CD4-positive, CD25-positive, alpha-beta regulatory T cell (primary cell): ENCODE results near the gene UHRF1. TPM values are rescaled to one million over a fixed set of nuclear protein-coding genes. Genes with fewer than 3 reads are reported as not detected.
"Not testable (repeated sequence)": the region's sequence is repeated elsewhere in the genome, so short reads cannot be mapped to it uniquely, and the experiment has no call there.

Experiments
- ATAC-seq, 2 donors: fragments of 150-1000 bp; cut with Tn5 transposase; one replicate each; pipeline ENCODE4 v1.10.0; 2021; ENCODE audit warnings: low read depth in 2 of 2, moderate number of reproducible peaks in 2 of 2, moderate library complexity in 1 of 2
- DNase-seq, 3 donors: peaks; one replicate each; pipeline versions ENCODE4 v3.0.0 to v3.0.0-alpha.2; 2012 to 2022; ENCODE audit warnings: mixed read lengths in 1 of 3
- H3K27ac ChIP-seq: one replicate; pipeline ENCODE4 v1.7.0; 2013; ENCODE audit warnings: mild to moderate bottlenecking, low read length; ENCODE audit not compliant: insufficient read depth, poor library complexity, severe bottlenecking
- H3K27me3 ChIP-seq: one replicate; pipeline ENCODE4 v1.7.0; 2013; ENCODE audit warnings: low read length; ENCODE audit not compliant: control insufficient read depth, insufficient read depth
- H3K36me3 ChIP-seq: one replicate; pipeline ENCODE4 v1.7.0; 2013; ENCODE audit warnings: mild to moderate bottlenecking, low read length, moderate library complexity; ENCODE audit not compliant: control insufficient read depth, insufficient read depth
- H3K4me1 ChIP-seq: 2 replicates; pipeline ENCODE4 v1.7.0; 2013; ENCODE audit warnings: mild to moderate bottlenecking, low read length; ENCODE audit not compliant: insufficient read depth, control insufficient read depth, poor library complexity, severe bottlenecking
- H3K4me3 ChIP-seq: one replicate; pipeline ENCODE4 v1.7.0; 2013; ENCODE audit warnings: low read depth, mild to moderate bottlenecking, low read length, moderate library complexity
- H3K9me3 ChIP-seq, 2 experiments: 1 replicate in 1 of 2; 2 replicates in 1 of 2; pipeline ENCODE4 v1.7.0; 2013; ENCODE audit warnings: low read length in 2 of 2, mild to moderate bottlenecking in 1 of 2, moderate library complexity in 1 of 2; ENCODE audit not compliant: control insufficient read depth in 2 of 2
- H3K27ac Mint-ChIP-seq, 3 donors: one replicate each; pipeline ENCODE4 v1.8.0; 2020 to 2022; ENCODE audit warnings: mild to moderate bottlenecking in 3 of 3, mixed read lengths in 3 of 3, moderate library complexity in 2 of 3
- H3K27me3 Mint-ChIP-seq: one replicate; pipeline ENCODE4 v1.8.0; 2022; ENCODE audit warnings: mild to moderate bottlenecking, mixed read lengths
- H3K36me3 Mint-ChIP-seq: one replicate; pipeline ENCODE4 v1.8.0; 2020; ENCODE audit warnings: mixed read lengths
- H3K4me1 Mint-ChIP-seq, 4 donors: one replicate each; pipeline ENCODE4 v1.8.0; 2020 to 2022; ENCODE audit warnings: mixed read lengths in 4 of 4, mild to moderate bottlenecking in 1 of 4
- H3K4me3 Mint-ChIP-seq, 4 donors: one replicate each; pipeline ENCODE4 v1.8.0; 2020 to 2022; ENCODE audit warnings: mild to moderate bottlenecking in 4 of 4, mixed read lengths in 4 of 4, moderate library complexity in 3 of 4
- H3K9me3 Mint-ChIP-seq, 7 donors: one replicate each; pipeline ENCODE4 v1.8.0; 2020 to 2022; ENCODE audit warnings: mixed read lengths in 7 of 7, mild to moderate bottlenecking in 3 of 7, moderate library complexity in 2 of 7
- polyA plus RNA-seq, 4 donors: library from polyadenylated mRNA; unstranded; fragments of 300-500 nt; fragmentation: Illumina TruSeq; gene quantifications; one replicate each; pipeline ENCODE4 v1.2.3, GENCODE V29; 2021
- total RNA-seq: library from RNA; stranded (reverse); gene quantifications from one replicate; pipeline ENCODE4 v1.2.3, GENCODE V29; 2022

The UHRF1 gene
- total and polyA plus RNA-seq, 5 donors from 2014 or later = 0.57 to 2.7 (median 1.1) TPM

DNA sequence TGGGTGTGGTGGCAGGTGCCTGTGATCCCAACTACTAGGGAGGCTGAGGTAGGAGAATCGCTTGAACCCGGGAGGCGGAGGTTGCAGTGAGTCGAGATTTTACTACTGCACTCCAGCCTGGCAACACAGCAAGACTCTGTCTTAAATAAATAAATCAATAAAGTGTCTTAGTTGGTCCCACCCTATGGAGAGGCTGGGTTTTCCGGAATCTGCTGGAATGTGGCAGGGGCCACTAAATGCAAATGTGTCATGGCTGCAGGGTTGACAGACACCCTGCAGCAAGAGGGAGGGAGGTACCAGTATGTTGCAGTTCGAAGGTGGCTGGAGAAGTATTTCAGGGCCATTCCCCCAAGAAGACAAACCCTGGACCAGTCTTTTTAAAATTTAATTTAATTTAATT is 24.3 kb upstream of the UHRF1 start:
- H3K36me3 ChIP-seq, H3K4me1 ChIP-seq, H3K27ac Mint-ChIP-seq, H3K27me3 ChIP-seq, H3K27ac ChIP-seq, H3K27me3 Mint-ChIP-seq, ATAC-seq, H3K4me1 Mint-ChIP-seq, H3K4me3 Mint-ChIP-seq, H3K4me3 ChIP-seq, H3K9me3 Mint-ChIP-seq, DNase-seq, H3K9me3 ChIP-seq, H3K36me3 Mint-ChIP-seq: not testable (repeated sequence)

DNA sequence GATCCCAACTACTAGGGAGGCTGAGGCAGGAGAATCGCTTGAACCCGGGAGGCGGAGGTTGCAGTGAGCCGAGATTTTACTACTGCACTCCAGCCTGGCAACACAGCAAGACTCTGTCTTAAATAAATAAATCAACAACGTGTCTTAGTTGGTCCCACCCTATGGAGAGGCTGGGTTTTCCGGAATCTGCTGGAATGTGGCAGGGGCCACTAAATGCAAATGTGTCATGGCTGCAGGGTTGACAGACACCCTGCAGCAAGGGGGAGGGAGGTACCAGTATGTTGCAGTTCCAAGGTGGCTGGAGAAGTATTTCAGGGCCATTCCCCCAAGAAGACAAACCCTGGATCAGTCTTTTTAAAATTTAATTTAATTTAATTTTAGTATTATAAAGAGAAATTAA is 21.5 kb upstream of the UHRF1 start:
- H3K36me3 ChIP-seq, H3K4me1 Mint-ChIP-seq, ATAC-seq, H3K27me3 Mint-ChIP-seq, H3K27me3 ChIP-seq, H3K27ac ChIP-seq, H3K4me3 ChIP-seq, H3K9me3 ChIP-seq, DNase-seq, H3K4me1 ChIP-seq, H3K27ac Mint-ChIP-seq, H3K4me3 Mint-ChIP-seq, H3K9me3 Mint-ChIP-seq: not testable (repeated sequence)
- H3K36me3 Mint-ChIP-seq = peaks cover 11% of the 10 kb centered on the region

GRCh38 chr19:4889034-4889815 is 20.1 kb upstream of the UHRF1 start:
- Histone ChIP-seq H3K27ac (no peak overlapping the region), H3K36me3 (peaks cover 6% of the 10 kb centered on the region), H3K27me3 (no peaks in the 10 kb centered on the region), H3K9me3 (no peaks in the 10 kb centered on the region), H3K4me3 (no peak overlapping the region), H3K4me1 (no peaks in the 10 kb centered on the region)
- H3K4me1 Mint-ChIP-seq = no peaks in the 10 kb centered on the region
- no peak overlapping the region for H3K27ac Mint-ChIP-seq
- H3K9me3 Mint-ChIP-seq = no peaks in the 10 kb centered on the region
- peak overlapping the region in 1 of 4 donors; percentile 44 for H3K4me3 Mint-ChIP-seq
- H3K27me3 Mint-ChIP-seq = no peaks in the 10 kb centered on the region
- peaks cover 11% of the 10 kb centered on the region for H3K36me3 Mint-ChIP-seq
- no peak for DNase-seq
- ATAC-seq = no peak

DNA sequence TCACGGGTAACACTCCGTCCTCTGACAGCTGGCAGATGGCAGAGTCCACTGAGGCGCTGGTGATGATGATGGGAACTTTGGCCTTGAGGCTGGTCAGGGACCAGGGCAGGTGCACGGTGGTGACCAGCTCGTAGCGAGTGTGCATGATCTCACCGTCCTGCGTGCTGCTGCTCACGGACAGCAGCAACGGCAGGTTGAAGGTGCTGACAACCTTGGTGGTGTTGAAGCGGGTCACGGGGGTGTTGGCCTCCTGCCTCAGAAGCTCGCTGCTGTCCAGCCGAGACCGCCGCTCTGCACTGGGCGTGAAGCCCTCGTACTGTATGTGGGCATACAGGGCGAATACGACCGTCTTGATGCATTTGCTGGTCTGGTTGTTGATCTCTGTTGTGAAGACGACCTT is 18.2 kb upstream of the UHRF1 start:
- Mint-ChIP-seq H3K9me3 (no peaks in the 10 kb centered on the region), H3K4me1 (peaks cover 0 to 6% (median 3%) of the 10 kb centered on the region in 4 donors), H3K4me3 (no peak overlapping the region), H3K27me3 (no peaks in the 10 kb centered on the region), H3K27ac (no peak overlapping the region), H3K36me3 (peaks cover 14% of the 10 kb centered on the region)
- Histone ChIP-seq H3K9me3 (no peaks in the 10 kb centered on the region), H3K4me3 (no peak overlapping the region), H3K36me3 (peaks cover 6% of the 10 kb centered on the region), H3K27ac (no peak overlapping the region), H3K27me3 (no peaks in the 10 kb centered on the region), H3K4me1 (no peaks in the 10 kb centered on the region)
- DNase-seq = no peak
- no peak for ATAC-seq

- H3K4me1 Mint-ChIP-seq, DNase-seq, H3K27ac Mint-ChIP-seq, H3K4me1 ChIP-seq, H3K9me3 Mint-ChIP-seq, ATAC-seq, H3K36me3 ChIP-seq, H3K27me3 Mint-ChIP-seq, H3K9me3 ChIP-seq, H3K4me3 Mint-ChIP-seq, H3K27me3 ChIP-seq, H3K4me3 ChIP-seq, H3K27ac ChIP-seq: not testable (repeated sequence)
- peaks cover 14% of the 10 kb centered on the region for H3K36me3 Mint-ChIP-seq
Observed at GRCh38 chr19:4892962-4893361, 16.3 kb upstream of the UHRF1 start.

DNA sequence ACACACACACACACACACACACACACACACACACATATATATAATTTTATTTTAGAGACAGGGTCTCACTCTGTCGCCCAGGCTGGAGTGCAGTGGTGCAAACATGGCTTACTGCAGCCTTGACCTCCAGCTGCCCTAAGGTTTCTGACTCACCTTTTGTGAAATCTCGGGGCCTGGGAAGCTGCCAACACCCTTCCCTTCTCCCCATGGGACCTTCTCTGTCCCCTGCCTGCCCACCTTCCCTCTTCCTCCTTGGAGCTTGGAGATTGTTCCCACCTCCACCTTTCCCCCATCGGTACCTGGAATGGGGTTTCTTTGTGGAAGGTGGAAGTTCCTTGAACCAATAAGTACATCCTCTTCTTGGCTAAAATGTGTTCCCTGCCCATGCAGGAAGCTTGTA is 12.9 kb upstream of the UHRF1 start:
- H3K4me3 Mint-ChIP-seq = no peak overlapping the region
- peaks cover 0 to 8% (median 3%) of the 10 kb centered on the region in 4 donors for H3K4me1 Mint-ChIP-seq
- Histone ChIP-seq H3K4me1 (no peaks in the 10 kb centered on the region), H3K9me3 (no peaks in the 10 kb centered on the region), H3K27me3 (no peaks in the 10 kb centered on the region), H3K36me3 (no peaks in the 10 kb centered on the region), H3K27ac (no peak overlapping the region), H3K4me3 (no peak overlapping the region)
- H3K27ac Mint-ChIP-seq = peak overlapping the region in 1 of 3 donors; percentile 36
- ATAC-seq (no peak), DNase-seq (no peak)
- H3K27me3 Mint-ChIP-seq = no peaks in the 10 kb centered on the region
- peaks cover 3% of the 10 kb centered on the region for H3K36me3 Mint-ChIP-seq
- no peaks in the 10 kb centered on the region for H3K9me3 Mint-ChIP-seq

GRCh38 chr19:4897146-4897545 is 12.2 kb upstream of the UHRF1 start:
- no peak overlapping the region for H3K4me3 Mint-ChIP-seq
- no peak overlapping the region for H3K27ac ChIP-seq
- no peak overlapping the region for H3K27ac Mint-ChIP-seq
- no peaks in the 10 kb centered on the region for H3K9me3 ChIP-seq
- H3K9me3 Mint-ChIP-seq = no peaks in the 10 kb centered on the region
- no peaks in the 10 kb centered on the region for H3K27me3 ChIP-seq
- ATAC-seq (no peak), DNase-seq (no peak)
- no peaks in the 10 kb centered on the region for H3K27me3 Mint-ChIP-seq
- H3K36me3 Mint-ChIP-seq = peaks cover 6% of the 10 kb centered on the region
- no peak overlapping the region for H3K4me3 ChIP-seq
- H3K4me1 ChIP-seq = no peaks in the 10 kb centered on the region
- peaks cover 0 to 10% (median 4%) of the 10 kb centered on the region in 4 donors for H3K4me1 Mint-ChIP-seq
- no peaks in the 10 kb centered on the region for H3K36me3 ChIP-seq

DNA sequence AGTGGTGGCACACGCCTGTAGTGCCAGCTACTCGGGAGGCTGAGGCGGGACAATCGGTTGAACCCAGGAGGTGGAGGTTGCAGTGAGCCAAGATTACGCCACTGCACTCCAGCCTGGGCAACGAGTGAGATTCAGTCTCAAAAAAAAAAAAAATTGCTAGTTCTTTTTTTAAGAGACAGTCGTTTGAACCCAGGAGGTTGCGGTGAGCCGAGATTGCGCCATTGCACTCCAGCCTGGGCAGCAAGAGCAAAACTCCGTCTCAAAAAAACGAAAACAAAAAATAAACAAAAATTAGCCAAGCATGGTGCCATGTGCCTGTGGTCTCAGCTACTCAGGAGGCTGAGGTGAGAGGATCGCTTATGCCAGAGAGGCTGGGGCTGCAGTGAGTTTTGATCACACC is 8.4 kb upstream of the UHRF1 start:
- not testable (repeated sequence) for H3K4me1 Mint-ChIP-seq, DNase-seq, H3K4me3 ChIP-seq, ATAC-seq, H3K4me3 Mint-ChIP-seq, H3K27me3 Mint-ChIP-seq, H3K27me3 ChIP-seq, H3K36me3 Mint-ChIP-seq, H3K27ac ChIP-seq, H3K4me1 ChIP-seq, H3K36me3 ChIP-seq, H3K9me3 Mint-ChIP-seq, H3K27ac Mint-ChIP-seq, H3K9me3 ChIP-seq
